Activated CD8-positive, alpha-beta memory T cell treated with anti-CD3 and anti-CD28 coated beads, Interleukin-2, amount 50 U/mL, for 24 hours (primary cell): ENCODE measurements around the gene WNT3.
A peak's percentile ranks its signal among the peaks of the same experiment; 100 is the strongest.
"Not testable (repeated sequence)": the region's sequence is repeated elsewhere in the genome, so short reads cannot be mapped to it uniquely, and the experiment has no call there.

ENCODE experiments used
- DNase-seq: peaks from one replicate; pipeline ENCODE4 v3.0.0-alpha.2; 2020; ENCODE audit errors: extremely low read depth

WNT3 gene

GRCh38 chr17:46818316-46818928 is at the start of gene WNT3:
Gene WNT3, minus strand, starts transcription at chr17:46818692. Its CDS starts 95 bp downstream, at chr17:46818597.
- peak; percentile 10 for DNase-seq

GRCh38 chr17:46866747-46867146 is 48.3 kb upstream of the WNT3 start:
- DNase-seq, result no peak

- no peak for DNase-seq
Observed at GRCh38 chr17:46866325-46866724, 47.8 kb upstream of the WNT3 start.

- DNase-seq, result no peak
Observed at GRCh38 chr17:46865100-46865499, 46.6 kb upstream of the WNT3 start.

GRCh38 chr17:46863383-46864121 is 45.1 kb upstream of the WNT3 start:
- no peak for DNase-seq

- no peak for DNase-seq
Observed at GRCh38 chr17:46862949-46863348, 44.5 kb upstream of the WNT3 start.

- no peak for DNase-seq
Observed at GRCh38 chr17:46859996-46860395, 41.5 kb upstream of the WNT3 start.

GRCh38 chr17:46857600-46857999 is 39.1 kb upstream of the WNT3 start:
- DNase-seq, result no peak

- no peak for DNase-seq
Observed at GRCh38 chr17:46854948-46855347, 36.5 kb upstream of the WNT3 start.

GRCh38 chr17:46854515-46854914 is 36.0 kb upstream of the WNT3 start:
- no peak for DNase-seq

- DNase-seq, result no peak
Observed at GRCh38 chr17:46853896-46854444, 35.5 kb upstream of the WNT3 start.

GRCh38 chr17:46851029-46851741 is 32.7 kb upstream of the WNT3 start, which contains the start of gene WNT9B:
Gene WNT9B, plus strand, starts transcription at chr17:46851583. Its CDS starts 56 bp downstream, at chr17:46851639.
- DNase-seq, result no peak

- DNase-seq, result no peak
Observed at GRCh38 chr17:46850688-46851028, 32.2 kb upstream of the WNT3 start.

GRCh38 chr17:46848534-46848933 is 30.0 kb upstream of the WNT3 start:
- no peak for DNase-seq

GRCh38 chr17:46847204-46848191 is 29.0 kb upstream of the WNT3 start:
- no peak for DNase-seq

- no peak for DNase-seq
Observed at GRCh38 chr17:46842835-46843234, 24.3 kb upstream of the WNT3 start.

GRCh38 chr17:46841561-46842379 is 23.3 kb upstream of the WNT3 start:
- no peak for DNase-seq

GRCh38 chr17:46840596-46840995 is 22.1 kb upstream of the WNT3 start:
- not testable (repeated sequence) for DNase-seq

GRCh38 chr17:46839211-46839610 is 20.7 kb upstream of the WNT3 start:
- DNase-seq, result no peak

GRCh38 chr17:46837521-46837920 is 19.0 kb upstream of the WNT3 start:
- DNase-seq, result no peak
